ENCODE results near the gene GJE1.
A peak's percentile ranks its signal among the peaks of the same experiment; 100 is the strongest.
"Not testable (repeated sequence)": the region's sequence is repeated elsewhere in the genome, so short reads cannot be mapped to it uniquely, and the experiment has no call there.

GJE1 gene

GRCh38 chr6:142141531-142141930 lies 8.8 kb downstream of the GJE1 start:
- not testable (repeated sequence) for H4K12ac ChIP-seq (ENCODE audit: low read depth, low read length); H3K79me2 ChIP-seq (ENCODE audit: control insufficient read depth, insufficient read depth, low read length, poor library complexity); DNase-seq; H3K4me3 ChIP-seq (ENCODE audit: low read depth, low read length); H2AFZ ChIP-seq (ENCODE audit: insufficient read depth, low read length, poor library complexity); H3K79me1 ChIP-seq (ENCODE audit: low read length); H3K9ac ChIP-seq (ENCODE audit: low read length); H3K36me3 ChIP-seq (ENCODE audit: control insufficient read depth in 1 of 2, insufficient read depth in 2 of 2, low read length in 2 of 2); H3K4ac ChIP-seq (ENCODE audit: low read depth, low read length); H3K9me3 ChIP-seq (ENCODE audit: insufficient read depth, low read depth, low read length); H3K27me3 ChIP-seq (ENCODE audit: insufficient read depth, low read length); H3K4me1 ChIP-seq (ENCODE audit: control insufficient read depth in 1 of 2, insufficient read depth in 2 of 2, low read length in 2 of 2); H2BK5ac ChIP-seq (ENCODE audit: low read depth, low read length, poor library complexity); H3K18ac ChIP-seq (ENCODE audit: low read length); H3K14ac ChIP-seq (ENCODE audit: low read length); H2BK12ac ChIP-seq (ENCODE audit: low read length); H3K4me2 ChIP-seq (ENCODE audit: low read length); H3K23ac ChIP-seq (ENCODE audit: low read length); H2BK120ac ChIP-seq (ENCODE audit: insufficient read depth, low read length, poor library complexity); H4K91ac ChIP-seq (ENCODE audit: low read depth, low read length); H4K8ac ChIP-seq (ENCODE audit: low read depth, low read length); H2AK5ac ChIP-seq (ENCODE audit: low read length); H3K27ac ChIP-seq (ENCODE audit: low read depth, low read length)
- WGBS (ENCODE audit: extremely low coverage, insufficient coverage, insufficient read length): no CpG with 5 or more reads among the region's 13 CpGs

GRCh38 chr6:142146828-142147662 lies 14.3 kb downstream of the GJE1 start, which contains the start of the genes NMBR and VTA1:
Gene NMBR (minus strand): TSS chr6:142147122. CDS start chr6:142088658, 58,464 bp downstream.
Gene VTA1 (plus strand): TSS chr6:142147263. CDS start chr6:142147288, 25 bp downstream.
- H3K27ac ChIP-seq (ENCODE audit: low read depth, low read length): no peak within 1 kb of the TSS
- no peaks in the 10 kb centered on the region for H3K9me3 ChIP-seq (ENCODE audit: insufficient read depth, low read depth, low read length)
- H3K14ac ChIP-seq (ENCODE audit: low read length): peak within 1 kb of the TSS; percentile 58
- H4K91ac ChIP-seq (ENCODE audit: low read depth, low read length): peak within 1 kb of the TSS; percentile 50
- peak within 1 kb of the TSS; percentile 90 for H3K4me3 ChIP-seq (ENCODE audit: low read depth, low read length)
- H2BK120ac ChIP-seq (ENCODE audit: insufficient read depth, low read length, poor library complexity): peak within 1 kb of the TSS; percentile 5
- peaks cover 0 to 2% of the 10 kb centered on the region in 2 experiments for H3K4me1 ChIP-seq (ENCODE audit: control insufficient read depth in 1 of 2, insufficient read depth in 2 of 2, low read length in 2 of 2)
- peak; percentile 100 for DNase-seq
- H3K9ac ChIP-seq (ENCODE audit: low read length): peak within 1 kb of the TSS; percentile 86
- no peak within 1 kb of the TSS for H2AK5ac ChIP-seq (ENCODE audit: low read length)
- H3K4ac ChIP-seq (ENCODE audit: low read depth, low read length): peak within 1 kb of the TSS; percentile 79
- no peaks in the 10 kb centered on the region for H3K36me3 ChIP-seq (ENCODE audit: control insufficient read depth in 1 of 2, insufficient read depth in 2 of 2, low read length in 2 of 2)
- no CpG with 5 or more reads among the region's 38 CpGs for WGBS (ENCODE audit: extremely low coverage, insufficient coverage, insufficient read length)
- H3K27me3 ChIP-seq (ENCODE audit: insufficient read depth, low read length): no peaks in the 10 kb centered on the region
- peak within 1 kb of the TSS; percentile 48 for H3K18ac ChIP-seq (ENCODE audit: low read length)
- H2AFZ ChIP-seq (ENCODE audit: insufficient read depth, low read length, poor library complexity): peak within 1 kb of the TSS; percentile 89
- peaks cover 4% of the 10 kb centered on the region for H3K79me2 ChIP-seq (ENCODE audit: control insufficient read depth, insufficient read depth, low read length, poor library complexity)
- peak within 1 kb of the TSS; percentile 72 for H4K8ac ChIP-seq (ENCODE audit: low read depth, low read length)
- peaks cover 4% of the 10 kb centered on the region for H3K79me1 ChIP-seq (ENCODE audit: low read length)
- H3K23ac ChIP-seq (ENCODE audit: low read length): no peak within 1 kb of the TSS
- peak within 1 kb of the TSS; percentile 53 for H3K4me2 ChIP-seq (ENCODE audit: low read length)
- peak within 1 kb of the TSS; percentile 33 for H4K12ac ChIP-seq (ENCODE audit: low read depth, low read length)
- H2BK12ac ChIP-seq (ENCODE audit: low read length): no peak within 1 kb of the TSS
- H2BK5ac ChIP-seq (ENCODE audit: low read depth, low read length, poor library complexity): peak within 1 kb of the TSS; percentile 4

- Histone ChIP-seq H3K14ac (ENCODE audit: low read length) (no peak overlapping the region), H4K8ac (ENCODE audit: low read depth, low read length) (no peak overlapping the region), H3K4me2 (ENCODE audit: low read length) (no peak overlapping the region), H2BK12ac (ENCODE audit: low read length) (no peak overlapping the region), H3K9me3 (ENCODE audit: insufficient read depth, low read depth, low read length) (no peaks in the 10 kb centered on the region), H2AK5ac (ENCODE audit: low read length) (no peak overlapping the region), H3K23ac (ENCODE audit: low read length) (no peak overlapping the region), H3K4me1 (ENCODE audit: control insufficient read depth in 1 of 2, insufficient read depth in 2 of 2, low read length in 2 of 2) (peaks cover 0 to 2% of the 10 kb centered on the region in 2 experiments), H3K79me1 (ENCODE audit: low read length) (no peaks in the 10 kb centered on the region), H2BK5ac (ENCODE audit: low read depth, low read length, poor library complexity) (no peak overlapping the region), H4K91ac (ENCODE audit: low read depth, low read length) (no peak overlapping the region), H4K12ac (ENCODE audit: low read depth, low read length) (no peak overlapping the region), H3K27me3 (ENCODE audit: insufficient read depth, low read length) (no peaks in the 10 kb centered on the region), H3K36me3 (ENCODE audit: control insufficient read depth in 1 of 2, insufficient read depth in 2 of 2, low read length in 2 of 2) (no peaks in the 10 kb centered on the region), H3K27ac (ENCODE audit: low read depth, low read length) (no peak overlapping the region), H3K4me3 (ENCODE audit: low read depth, low read length) (no peak overlapping the region), H3K79me2 (ENCODE audit: control insufficient read depth, insufficient read depth, low read length, poor library complexity) (no peaks in the 10 kb centered on the region), H2AFZ (ENCODE audit: insufficient read depth, low read length, poor library complexity) (no peak overlapping the region), H3K18ac (ENCODE audit: low read length) (no peak overlapping the region), H3K4ac (ENCODE audit: low read depth, low read length) (no peak overlapping the region), H2BK120ac (ENCODE audit: insufficient read depth, low read length, poor library complexity) (no peak overlapping the region), H3K9ac (ENCODE audit: low read length) (no peak overlapping the region)
- no peak for DNase-seq
Observed at GRCh38 chr6:142152746-142153145, 20.0 kb downstream of the GJE1 start.

GRCh38 chr6:142153196-142153595 lies 20.5 kb downstream of the GJE1 start:
- no peak overlapping the region for H3K4ac ChIP-seq (ENCODE audit: low read depth, low read length)
- no peak overlapping the region for H3K23ac ChIP-seq (ENCODE audit: low read length)
- no peak for DNase-seq
- no peaks in the 10 kb centered on the region for H3K36me3 ChIP-seq (ENCODE audit: control insufficient read depth in 1 of 2, insufficient read depth in 2 of 2, low read length in 2 of 2)
- no peaks in the 10 kb centered on the region for H3K79me1 ChIP-seq (ENCODE audit: low read length)
- no CpG with 5 or more reads among the region's 2 CpGs for WGBS (ENCODE audit: extremely low coverage, insufficient coverage, insufficient read length)
- H2BK5ac ChIP-seq (ENCODE audit: low read depth, low read length, poor library complexity): no peak overlapping the region
- no peaks in the 10 kb centered on the region for H3K9me3 ChIP-seq (ENCODE audit: insufficient read depth, low read depth, low read length)
- no peaks in the 10 kb centered on the region for H3K79me2 ChIP-seq (ENCODE audit: control insufficient read depth, insufficient read depth, low read length, poor library complexity)
- H3K27me3 ChIP-seq (ENCODE audit: insufficient read depth, low read length): no peaks in the 10 kb centered on the region
- no peak overlapping the region for H2BK12ac ChIP-seq (ENCODE audit: low read length)
- H2AK5ac ChIP-seq (ENCODE audit: low read length): no peak overlapping the region
- H4K91ac ChIP-seq (ENCODE audit: low read depth, low read length): no peak overlapping the region
- peaks cover 0 to under 1% of the 10 kb centered on the region in 2 experiments for H3K4me1 ChIP-seq (ENCODE audit: control insufficient read depth in 1 of 2, insufficient read depth in 2 of 2, low read length in 2 of 2)
- H2AFZ ChIP-seq (ENCODE audit: insufficient read depth, low read length, poor library complexity): no peak overlapping the region
- no peak overlapping the region for H3K18ac ChIP-seq (ENCODE audit: low read length)
- no peak overlapping the region for H4K8ac ChIP-seq (ENCODE audit: low read depth, low read length)
- H3K4me3 ChIP-seq (ENCODE audit: low read depth, low read length): no peak overlapping the region
- no peak overlapping the region for H3K9ac ChIP-seq (ENCODE audit: low read length)
- H3K27ac ChIP-seq (ENCODE audit: low read depth, low read length): no peak overlapping the region
- H2BK120ac ChIP-seq (ENCODE audit: insufficient read depth, low read length, poor library complexity): no peak overlapping the region
- no peak overlapping the region for H4K12ac ChIP-seq (ENCODE audit: low read depth, low read length)
- no peak overlapping the region for H3K14ac ChIP-seq (ENCODE audit: low read length)
- no peak overlapping the region for H3K4me2 ChIP-seq (ENCODE audit: low read length)
